WTC11 (cell line): Measurements from ENCODE around the gene NEK6. TPM values are rescaled to one million over a fixed set of nuclear protein-coding genes. Genes with fewer than 3 reads are reported as not detected.

Experiments
- ATAC-seq: fragments of 200-7000 bp; cut with Tn5 transposase; 2 replicates; pipeline ENCODE4 v1.10.0; 2021; ENCODE audit warnings: mild to moderate bottlenecking, moderate library complexity
- CTCF ChIA-PET: fragments of 300-600 bp; sonication (Branson Sonifier 250); formaldehyde crosslinking; loops from one replicate; lab custom pipeline; 2021; ENCODE audit warnings: antibody characterized with exemption; lab: Charles Lee
- POLR2A ChIA-PET: fragments of 350-600 bp; sonication (Branson Sonifier 250); formaldehyde crosslinking; loops from one replicate; lab custom pipeline; 2021; ENCODE audit warnings: antibody characterized with exemption; lab: Charles Lee
- DNase-seq: peaks from one replicate; pipeline ENCODE4 v3.0.0; 2021; ENCODE audit warnings: low spot score
- H3K27ac Mint-ChIP-seq: 2 replicates; pipeline ENCODE4 v1.8.0; 2021; ENCODE audit warnings: mixed read lengths
- H3K27me3 Mint-ChIP-seq: 2 replicates; pipeline ENCODE4 v1.8.0; 2021; ENCODE audit warnings: low read depth, mild to moderate bottlenecking, moderate library complexity, mixed read lengths
- H3K36me3 Mint-ChIP-seq: 2 replicates; pipeline ENCODE4 v1.8.0; 2021; ENCODE audit warnings: mixed read lengths
- H3K4me1 Mint-ChIP-seq: 2 replicates; pipeline ENCODE4 v1.8.0; 2022; ENCODE audit warnings: mixed read lengths
- H3K4me3 Mint-ChIP-seq: 2 replicates; pipeline ENCODE4 v1.8.0; 2021; ENCODE audit warnings: mild to moderate bottlenecking, moderate library complexity, mixed read lengths
- H3K9me3 Mint-ChIP-seq: 2 replicates; pipeline ENCODE4 v1.8.0; 2021; ENCODE audit warnings: mixed read lengths
- ATF2 ChIP-seq: sonication (generic); formaldehyde crosslinking; IDR thresholded peaks from 2 replicates; pipeline ENCODE4 v1.8.1; 2022; ENCODE audit warnings: low read depth, missing genetic modification reagents, borderline replicate concordance
- CREM ChIP-seq: sonication (generic); formaldehyde crosslinking; IDR thresholded peaks from 2 replicates; pipeline ENCODE4 v1.8.1; 2022; ENCODE audit warnings: mild to moderate bottlenecking, missing genetic modification reagents, moderate library complexity
- CTCF ChIP-seq: fragments of 200-600 bp; IDR thresholded peaks from 2 replicates; pipeline ENCODE4 v1.8.0; 2022; ENCODE audit warnings: antibody characterized with exemption
- ESRRA ChIP-seq: sonication (generic); formaldehyde crosslinking; IDR thresholded peaks from 2 replicates; pipeline ENCODE4 v1.8.1; 2022; ENCODE audit warnings: mild to moderate bottlenecking, missing genetic modification reagents, borderline replicate concordance
- ETV6 ChIP-seq: sonication (generic); formaldehyde crosslinking; IDR thresholded peaks from 2 replicates; pipeline ENCODE4 v1.8.1; 2022; ENCODE audit warnings: mild to moderate bottlenecking, missing genetic modification reagents
- HMGA2 ChIP-seq: fragments of 250-450 bp; sonication (Bioruptor Pico); IDR thresholded peaks from 2 replicates; pipeline ENCODE4 v1.4.0; 2021; ENCODE audit warnings: mild to moderate bottlenecking, moderate library complexity
- JAZF1 ChIP-seq: fragments of 250-450 bp; sonication (Bioruptor Pico); IDR thresholded peaks from 2 replicates; pipeline ENCODE4 v1.9.0; 2021; ENCODE audit warnings: moderate library complexity, mild to moderate bottlenecking, inconsistent platforms
- JUN ChIP-seq: sonication (generic); formaldehyde crosslinking; IDR thresholded peaks from 2 replicates; pipeline ENCODE4 v1.8.0; 2023; ENCODE audit warnings: mild to moderate bottlenecking, missing genetic modification reagents
- MXD4 ChIP-seq: fragments of 250-450 bp; sonication (Bioruptor Pico); IDR thresholded peaks from 2 replicates; pipeline ENCODE4 v1.8.0; 2021; ENCODE audit warnings: mild to moderate bottlenecking, moderate library complexity, borderline replicate concordance
- NFATC4 ChIP-seq: fragments of 250-450 bp; sonication (Bioruptor Pico); IDR thresholded peaks from 2 replicates; pipeline ENCODE4 v1.9.0; 2021; ENCODE audit warnings: mild to moderate bottlenecking
- PRDM15 ChIP-seq: sonication (generic); formaldehyde crosslinking; IDR thresholded peaks from 2 replicates; pipeline ENCODE4 v1.8.0; 2022; ENCODE audit warnings: missing genetic modification reagents
- RELA ChIP-seq: sonication (generic); formaldehyde crosslinking; IDR thresholded peaks from 2 replicates; pipeline ENCODE4 v1.8.1; 2022; ENCODE audit warnings: missing genetic modification reagents, mild to moderate bottlenecking, borderline replicate concordance
- ZBTB21 ChIP-seq: sonication (generic); formaldehyde crosslinking; IDR thresholded peaks from 2 replicates; pipeline ENCODE4 v1.8.1; 2023; ENCODE audit warnings: mild to moderate bottlenecking, missing genetic modification reagents, borderline replicate concordance
- ZMAT4 ChIP-seq: fragments of 250-450 bp; sonication (Bioruptor Pico); IDR thresholded peaks from 2 replicates; pipeline ENCODE4 v1.9.0; 2021; ENCODE audit warnings: mild to moderate bottlenecking
- ZNF232 ChIP-seq: sonication (generic); formaldehyde crosslinking; IDR thresholded peaks from 2 replicates; pipeline ENCODE4 v1.8.0; 2022; ENCODE audit warnings: mild to moderate bottlenecking, missing genetic modification reagents
- ZNF263 ChIP-seq: sonication (generic); formaldehyde crosslinking; IDR thresholded peaks from 2 replicates; pipeline ENCODE4 v1.8.1; 2022; ENCODE audit warnings: low read depth, mild to moderate bottlenecking, moderate library complexity, missing genetic modification reagents
- ZNF423 ChIP-seq: fragments of 250-450 bp; sonication (Bioruptor Pico); IDR thresholded peaks from 2 replicates; pipeline ENCODE4 v2.1.2; 2022; ENCODE audit warnings: mild to moderate bottlenecking, moderate library complexity
- ZNF512 ChIP-seq: sonication (generic); formaldehyde crosslinking; IDR thresholded peaks from 2 replicates; pipeline ENCODE4 v1.8.1; 2022; ENCODE audit warnings: missing genetic modification reagents, borderline replicate concordance
- total RNA-seq: library from RNA; stranded (reverse); gene quantifications from 3 replicates; pipeline ENCODE4 v1.2.3, GENCODE V29; 2021
- TF ChIP-seq, protein P1 (sequence below): sonication (generic); formaldehyde crosslinking; IDR thresholded peaks from 2 replicates; pipeline ENCODE4 v1.8.1; 2022; ENCODE audit warnings: low read depth, mild to moderate bottlenecking, moderate library complexity, missing genetic modification reagents, borderline replicate concordance

Gene NEK6
- total RNA-seq, 1 experiment from 2014 or later = 23.0 TPM

DNA sequence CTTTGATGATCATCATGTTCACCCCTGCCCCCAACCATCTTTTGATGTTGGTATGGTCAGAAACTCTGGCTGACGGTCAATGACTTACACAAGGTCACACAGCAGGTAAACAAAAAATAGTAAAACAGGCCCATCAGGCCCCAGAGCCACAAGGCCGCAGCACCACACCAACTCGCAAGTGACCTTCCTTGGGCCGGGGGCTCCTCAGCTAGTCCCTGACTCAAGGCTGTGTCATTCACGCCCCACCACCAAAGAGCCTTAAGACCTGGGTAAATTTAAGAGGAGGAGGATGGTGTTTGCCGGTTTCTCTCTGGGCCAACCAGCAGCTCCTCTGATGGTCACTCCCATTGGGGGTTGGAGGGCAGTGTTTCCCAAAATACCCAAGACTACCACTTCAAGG is 101.7 kb downstream of the NEK6 start:
- H3K27ac Mint-ChIP-seq = 0 out of 2 replicates have a peak overlapping the region, but pooled peaks have one; percentile 15
- H3K9me3 Mint-ChIP-seq = no peaks in the 10 kb centered on the region
- CTCF ChIA-PET = no interaction called here
- H3K36me3 Mint-ChIP-seq = peaks cover 2% of the 10 kb centered on the region; the same call in 1 of the 2 replicates
- no peak overlapping the region for H3K4me3 Mint-ChIP-seq
- H3K4me1 Mint-ChIP-seq = 0 out of 2 replicates have a peak, but pooled peaks cover 11% of the 10 kb centered on the region
- H3K27me3 Mint-ChIP-seq = no peaks in the 10 kb centered on the region
- no peak for TF ChIP-seq RELA (CRISPR knock-in tag)
- TF ChIP-seq PRDM15 (CRISPR knock-in tag) = no peak
- no peak for TF ChIP-seq MXD4 (CRISPR knock-in tag)
- TF ChIP-seq ZMAT4 = no peak
- no peak for TF ChIP-seq HMGA2 (CRISPR knock-in tag)
- no peak for TF ChIP-seq ZBTB21 (CRISPR knock-in tag)
- POLR2A ChIA-PET = no interaction called here
- DNase-seq (no peak), ATAC-seq (no peak)

DNA sequence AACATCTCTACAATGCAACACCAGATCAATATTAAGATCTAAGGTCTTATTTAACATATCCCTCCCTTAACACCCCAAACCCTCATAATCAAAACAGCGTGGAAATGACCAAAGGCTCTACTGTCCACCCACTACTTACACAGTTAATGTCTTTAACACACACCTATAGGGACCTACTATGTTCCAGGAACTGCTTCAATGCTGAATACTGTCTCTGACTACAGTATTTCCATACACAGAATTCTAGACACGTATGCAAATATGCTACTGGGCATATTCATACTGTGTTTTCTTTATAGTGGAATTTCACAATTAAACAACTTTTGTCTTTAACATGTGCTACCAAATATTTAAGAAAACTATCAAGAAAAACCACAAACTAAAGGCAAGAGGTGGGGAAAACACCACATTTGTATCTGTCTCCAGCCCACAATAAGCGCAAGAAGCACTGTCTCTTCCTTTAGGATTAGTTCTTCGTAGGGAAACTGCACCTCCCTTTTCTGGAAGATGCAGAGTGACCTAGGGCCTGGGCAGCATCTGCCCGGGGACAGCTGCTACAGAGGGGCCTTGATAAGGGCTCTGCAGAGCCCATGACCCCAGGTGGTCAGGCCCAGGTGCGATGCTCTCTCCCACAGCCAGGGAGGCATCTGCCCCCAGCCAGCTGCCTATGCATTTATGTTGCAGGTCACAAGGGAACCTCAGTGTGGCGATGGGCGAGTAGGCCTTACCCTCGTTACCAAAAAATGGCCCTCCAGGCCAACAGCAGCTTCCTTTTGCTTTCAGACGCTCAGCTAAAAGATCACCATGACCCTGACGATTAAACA is 102.3 kb downstream of the NEK6 start:
- DNase-seq (no peak), ATAC-seq (peak; percentile 45; the same call in 1 of the 2 replicates)
- POLR2A ChIA-PET = no interaction called here
- peak overlapping the region; percentile 43; the same call in 1 of the 2 replicates for H3K27ac Mint-ChIP-seq
- 0 out of 2 replicates have a peak, but pooled peaks cover 11% of the 10 kb centered on the region for H3K4me1 Mint-ChIP-seq
- no peaks in the 10 kb centered on the region for H3K36me3 Mint-ChIP-seq
- no peak overlapping the region for H3K4me3 Mint-ChIP-seq
- H3K9me3 Mint-ChIP-seq = no peaks in the 10 kb centered on the region
- CTCF ChIA-PET = interaction anchor here (1.2 to 1.7 kb wide), 4 partner anchors 9 to 59 kb away, joined by 3 to 6 read pairs (median 3); no protein-coding TSS in a partner anchor
- H3K27me3 Mint-ChIP-seq = no peaks in the 10 kb centered on the region
- TF ChIP-seq ZNF263 (CRISPR knock-in tag) (no peak), PRDM15 (CRISPR knock-in tag) (no peak), ETV6 (CRISPR knock-in tag) (no peak), ZNF232 (CRISPR knock-in tag) (no peak), JUN (no peak), NFATC4 (no peak), ESRRA (CRISPR knock-in tag) (no peak), CREM (no peak), CTCF (no peak), ATF2 (no peak), ZNF512 (CRISPR knock-in tag) (no peak), ZNF423 (no peak; the same call in 1 of the 2 replicates), JAZF1 (CRISPR knock-in tag) (no peak), ZBTB21 (CRISPR knock-in tag) (no peak)
- TF ChIP-seq, protein P1, sequence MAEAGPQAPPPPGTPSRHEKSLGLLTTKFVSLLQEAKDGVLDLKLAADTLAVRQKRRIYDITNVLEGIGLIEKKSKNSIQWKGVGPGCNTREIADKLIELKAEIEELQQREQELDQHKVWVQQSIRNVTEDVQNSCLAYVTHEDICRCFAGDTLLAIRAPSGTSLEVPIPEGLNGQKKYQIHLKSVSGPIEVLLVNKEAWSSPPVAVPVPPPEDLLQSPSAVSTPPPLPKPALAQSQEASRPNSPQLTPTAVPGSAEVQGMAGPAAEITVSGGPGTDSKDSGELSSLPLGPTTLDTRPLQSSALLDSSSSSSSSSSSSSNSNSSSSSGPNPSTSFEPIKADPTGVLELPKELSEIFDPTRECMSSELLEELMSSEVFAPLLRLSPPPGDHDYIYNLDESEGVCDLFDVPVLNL (CRISPR knock-in tag) = no peak
